Uterus (tissue), 4 donors: ENCODE data around the gene EIF3B. TPM values are rescaled to one million over a fixed set of nuclear protein-coding genes. Genes with fewer than 3 reads are reported as not detected.

Source experiments
- DNase-seq, 2 donors: peaks; one replicate each; pipeline ENCODE4 v3.0.0-alpha.2; 2019 to 2020
- H3K27ac ChIP-seq, 2 donors: fragments of 200-600 bp; sonication (generic); 1 replicate in 1 of 2; 2 replicates in 1 of 2; pipeline ENCODE4 v1.5.1; 2016 to 2018
- H3K27me3 ChIP-seq, 2 donors: fragments of 200-600 bp; sonication (generic); one replicate each; pipeline ENCODE4 v1.5.1; 2018 to 2019; ENCODE audit warnings: control low read depth in 1 of 2
- H3K36me3 ChIP-seq, 2 donors: fragments of 200-600 bp; sonication (generic); one replicate each; pipeline ENCODE4 v1.5.1; 2019; ENCODE audit warnings: control low read depth in 1 of 2
- H3K4me1 ChIP-seq, 2 donors: fragments of 200-600 bp; sonication (generic); one replicate each; pipeline ENCODE4 v1.5.1; 2018 to 2019; ENCODE audit warnings: control low read depth in 1 of 2
- H3K4me3 ChIP-seq, 2 donors: fragments of 200-600 bp; sonication (generic); 1 replicate in 1 of 2; 2 replicates in 1 of 2; pipeline ENCODE4 v1.5.1; 2018 to 2019; ENCODE audit warnings: mild to moderate bottlenecking in 1 of 2
- H3K9me3 ChIP-seq, 2 donors: fragments of 200-600 bp; sonication (generic); one replicate each; pipeline ENCODE4 v1.5.1; 2019; ENCODE audit warnings: control low read depth in 1 of 2
- CTCF ChIP-seq, 4 experiments: fragments of 200-600 bp in 2 of 4; fragments of 450-650 bp in 2 of 4; sonication (generic) in 2 of 4; IDR thresholded peaks; one replicate each; pipeline ENCODE4 v1.5.1; 2016 to 2019; ENCODE audit warnings: antibody characterized with exemption in 4 of 4, mild to moderate bottlenecking in 2 of 4, moderate library complexity in 1 of 4
- POLR2A ChIP-seq, 2 donors: fragments of 450-650 bp; IDR thresholded peaks; one replicate each; pipeline ENCODE4 v1.6.1; 2016; ENCODE audit warnings: antibody characterized with exemption in 2 of 2, mild to moderate bottlenecking in 1 of 2, moderate library complexity in 1 of 2
- intact Hi-C: fragments of 100-400 bp; cut with DNase I; formaldehyde crosslinking; loops from one replicate; pipeline ENCODE4 v1.15.1; 2023; ENCODE audit warnings: low total_unique reads
- small RNA-seq: library from RNA; depleted of rRNA; stranded (forward); fragments of <200 nt; gene quantifications from one replicate; pipeline ENCODE3, GENCODE V24; 2016
- total RNA-seq, 4 donors: library from RNA; depleted of rRNA in 3 of 4; stranded (reverse); fragments of >200 nt in 3 of 4; gene quantifications; one replicate each; pipeline versions ENCODE4 v1.1.0 to v1.2.4, GENCODE V29; 2014 to 2023
- donor health status: DM: yes; HTN: yes; CAD: no.

The EIF3B gene
- total RNA-seq, 4 donors from 2014 or later = 67.6 to 155 (median 95.2) TPM

DNA sequence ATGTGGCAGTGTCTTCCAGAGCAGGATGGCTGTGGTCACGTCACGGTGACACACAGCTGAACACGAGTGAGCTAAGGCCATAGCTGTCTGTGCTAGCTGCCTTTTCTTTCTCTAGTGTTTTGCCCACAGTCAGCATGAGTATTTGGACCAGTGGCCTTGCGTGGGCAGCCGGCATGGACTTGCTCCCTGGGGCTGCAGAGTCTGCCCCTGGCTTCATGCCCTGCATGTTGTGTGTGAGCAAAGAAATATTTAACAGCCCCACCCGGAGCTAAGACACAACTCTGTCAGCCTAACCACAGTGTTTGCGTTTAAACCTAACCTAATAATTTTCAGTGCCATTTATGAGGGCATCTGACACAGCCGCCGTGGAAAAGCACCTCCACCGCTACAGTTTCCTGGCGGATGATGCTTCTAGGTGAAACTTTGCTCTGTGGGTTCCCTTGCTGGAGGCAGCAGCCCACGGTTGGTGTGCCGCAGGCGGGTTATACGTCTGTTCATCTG is 63.4 kb downstream of the EIF3B start:
- peaks cover 0 to 4% of the 10 kb centered on the region in 2 donors for H3K4me1 ChIP-seq
- H3K4me3 ChIP-seq = no peak overlapping the region
- no peak for DNase-seq
- no peaks in the 10 kb centered on the region for H3K27me3 ChIP-seq
- no peaks in the 10 kb centered on the region for H3K36me3 ChIP-seq
- H3K9me3 ChIP-seq = no peaks in the 10 kb centered on the region
- TF ChIP-seq POLR2A (IDR thresholded peaks at IDR 0.05) (no peak), CTCF (IDR thresholded peaks at IDR 0.05) (no peak)
- no peak overlapping the region for H3K27ac ChIP-seq
- intact Hi-C loops = no loop called here

DNA sequence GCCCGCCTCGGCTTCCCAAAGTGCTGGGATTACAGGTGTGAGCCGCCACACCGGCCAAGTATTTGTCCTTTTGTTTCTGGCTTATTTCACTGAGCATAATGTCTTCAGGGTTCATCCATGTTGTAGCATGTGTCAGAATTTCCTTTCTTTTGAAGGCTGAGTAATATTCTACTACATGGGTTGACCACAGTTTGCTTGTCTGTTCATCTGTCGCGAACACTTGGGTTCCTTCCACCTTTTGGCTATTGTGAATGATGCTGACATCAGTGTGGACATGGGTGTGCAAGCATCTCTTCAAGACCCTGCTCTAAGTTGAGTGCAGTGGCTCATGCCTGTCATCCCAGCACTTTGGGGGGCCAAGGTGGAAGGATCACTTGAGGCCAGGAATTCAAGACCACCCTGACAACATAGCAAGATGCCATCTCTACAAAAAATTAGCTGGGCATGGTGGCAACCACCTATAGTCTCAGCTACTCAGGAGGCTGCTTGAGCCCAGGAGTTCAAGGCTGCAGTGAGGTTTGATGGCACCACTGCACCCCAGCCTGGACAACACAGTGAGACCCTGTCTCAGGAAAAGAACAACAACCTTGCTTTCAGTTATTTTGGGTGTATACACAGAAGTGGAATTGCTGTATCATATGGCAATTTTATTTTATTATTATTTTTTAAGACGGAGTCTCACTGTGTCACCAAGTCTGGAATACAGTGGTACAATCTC is 65.7 kb downstream of the EIF3B start:
- intact Hi-C loops = no loop called here
- Histone ChIP-seq H3K9me3 (no peaks in the 10 kb centered on the region), H3K27ac (no peak overlapping the region), H3K36me3 (no peaks in the 10 kb centered on the region), H3K27me3 (no peaks in the 10 kb centered on the region), H3K4me3 (no peak overlapping the region), H3K4me1 (no peaks in the 10 kb centered on the region)
- no peak for TF ChIP-seq CTCF (IDR thresholded peaks at IDR 0.05)
- no peak for TF ChIP-seq POLR2A (IDR thresholded peaks at IDR 0.05)
- DNase-seq = no peak

- Histone ChIP-seq H3K36me3 (no peaks in the 10 kb centered on the region), H3K4me3 (no peak overlapping the region), H3K27ac (no peak overlapping the region), H3K9me3 (no peaks in the 10 kb centered on the region), H3K4me1 (no peaks in the 10 kb centered on the region), H3K27me3 (no peaks in the 10 kb centered on the region)
- intact Hi-C loops = no loop called here
- no peak for DNase-seq
- TF ChIP-seq CTCF (IDR thresholded peaks at IDR 0.05) = no peak
- TF ChIP-seq POLR2A (IDR thresholded peaks at IDR 0.05) = no peak
These were observed 67.3 kb downstream of the EIF3B start for GRCh38 chr7:2421943-2422310.

DNA sequence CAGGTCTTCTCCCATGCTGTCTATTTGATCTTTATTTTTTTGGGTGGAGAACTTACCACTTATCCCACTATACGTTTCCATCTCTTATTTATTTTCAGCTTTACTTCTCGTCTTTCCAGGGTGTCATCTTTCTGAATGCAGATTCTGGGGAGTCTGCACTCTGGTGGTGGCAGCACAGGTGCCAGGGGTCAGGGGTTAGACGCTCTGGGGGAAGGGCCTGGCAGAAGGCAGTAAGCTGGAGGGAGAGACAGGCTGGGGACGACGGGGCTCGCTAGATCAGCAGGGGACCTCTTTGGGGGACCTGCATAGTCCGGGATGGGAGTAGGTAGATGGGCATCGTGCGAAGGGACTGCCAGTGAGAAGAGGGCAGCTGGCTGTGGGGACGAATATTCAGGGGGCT is 71.1 kb downstream of the EIF3B start:
- Histone ChIP-seq H3K27me3 (no peaks in the 10 kb centered on the region), H3K27ac (no peak overlapping the region), H3K36me3 (no peaks in the 10 kb centered on the region), H3K4me3 (no peak overlapping the region), H3K4me1 (no peaks in the 10 kb centered on the region), H3K9me3 (no peaks in the 10 kb centered on the region)
- no peak for TF ChIP-seq CTCF (IDR thresholded peaks at IDR 0.05)
- no peak for TF ChIP-seq POLR2A (IDR thresholded peaks at IDR 0.05)
- DNase-seq = no peak
- intact Hi-C loops = no loop called here

Small RNAs within 50 kb of the gene (small RNA-seq; reads per million reads assigned to genes)
- not detected for gene AC004840.2

Other genes starting within 250 kb of the EIF3B start
- gene MAD1L1, start 121.9 kb upstream of the EIF3B start, total RNA-seq = 10 to 100 TPM; 13.3 to 37.4 (median 33.1) TPM
- gene MRM2, start 112.6 kb upstream of the EIF3B start, total RNA-seq = 10 to 100 TPM in 2 of 4 donors, 1 to 10 TPM in 2; 2.1 to 29.4 (median 12.8) TPM
- gene NUDT1, start 112.6 kb upstream of the EIF3B start, total RNA-seq = 10 to 100 TPM in 1 of 4 donors, 1 to 10 TPM in 2, not detected in 1; 2.4 to 13.1 (median 7.6) TPM
- gene SNX8, start 40.4 kb upstream of the EIF3B start, total RNA-seq = 10 to 100 TPM in 3 of 4 donors, under 1 TPM in 1; 0.29 to 75.3 (median 30.5) TPM
- 10 to 100 TPM in 1 of 4 donors, 1 to 10 TPM in 3; 5.6 to 30.5 (median 8.3) TPM for gene CHST12, start 48.8 kb downstream of the EIF3B start, total RNA-seq
- gene GRIFIN, start 121.6 kb downstream of the EIF3B start, total RNA-seq = not detected
- gene LFNG, start 164.9 kb downstream of the EIF3B start, total RNA-seq = 10 to 100 TPM in 2 of 4 donors, 1 to 10 TPM in 1, not detected in 1; 2.3 to 30.5 (median 26.5) TPM
- 10 to 100 TPM; 10.3 to 44.3 (median 36.0) TPM for gene BRAT1, start 200.7 kb downstream of the EIF3B start, total RNA-seq
- 10 to 100 TPM in 3 of 4 donors, 1 to 10 TPM in 1; 6.8 to 28.0 (median 16.9) TPM for gene IQCE, start 204.2 kb downstream of the EIF3B start, total RNA-seq